Measurements from ENCODE around the gene NUP54. TPM values are rescaled to one million over a fixed set of nuclear protein-coding genes. Genes with fewer than 3 reads are reported as not detected.

The NUP54 gene
- total RNA-seq, 3 donors from 2014 or later = 46.6 to 70.5 (median 56.7) TPM

GRCh38 chr4:76106442-76106841 lies 41.8 kb downstream of the NUP54 start:
- Histone ChIP-seq H3K36me3 (no peaks in the 10 kb centered on the region), H3K4me1 (no peaks in the 10 kb centered on the region), H3K4me3 (no peak overlapping the region), H3K27ac (no peak overlapping the region), H3K9me3 (no peaks in the 10 kb centered on the region), H3K27me3 (no peaks in the 10 kb centered on the region)
- TF ChIP-seq CTCF (IDR thresholded peaks at IDR 0.05) = no peak
- TF ChIP-seq POLR2A (IDR thresholded peaks at IDR 0.05) = no peak
- TF ChIP-seq POLR2AphosphoS5 (IDR thresholded peaks at IDR 0.05) = no peak
- intact Hi-C loops (cut with DNase I; ENCODE audit: low total_unique reads) = no loop called here
- no peak for DNase-seq (ENCODE audit: low spot score in 2 of 2)

- H3K9me3 ChIP-seq = no peaks in the 10 kb centered on the region
- TF ChIP-seq POLR2AphosphoS5 (IDR thresholded peaks at IDR 0.05) (no peak), CTCF (IDR thresholded peaks at IDR 0.05) (no peak), POLR2A (IDR thresholded peaks at IDR 0.05) (no peak)
- H3K27ac ChIP-seq = no peak overlapping the region
- no peaks in the 10 kb centered on the region for H3K4me1 ChIP-seq
- intact Hi-C loops (cut with DNase I; ENCODE audit: low total_unique reads) = no loop called here
- no peak overlapping the region for H3K4me3 ChIP-seq
- no peaks in the 10 kb centered on the region for H3K27me3 ChIP-seq
- DNase-seq (ENCODE audit: low spot score in 2 of 2) = no peak
- H3K36me3 ChIP-seq = no peaks in the 10 kb centered on the region
Measured at GRCh38 chr4:76105652-76106051, 42.5 kb downstream of the NUP54 start.

GRCh38 chr4:76096076-76096475 lies 52.1 kb downstream of the NUP54 start:
- intact Hi-C loops (cut with DNase I; ENCODE audit: low total_unique reads) = no loop called here
- Histone ChIP-seq H3K4me3 (no peak overlapping the region), H3K4me1 (no peaks in the 10 kb centered on the region), H3K9me3 (no peaks in the 10 kb centered on the region), H3K27ac (peak overlapping the region; percentile 5 to 68), H3K27me3 (no peaks in the 10 kb centered on the region), H3K36me3 (no peaks in the 10 kb centered on the region)
- TF ChIP-seq POLR2A (IDR thresholded peaks at IDR 0.05) (no peak), CTCF (IDR thresholded peaks at IDR 0.05) (no peak)
- DNase-seq (ENCODE audit: low spot score in 2 of 2) = no peak

GRCh38 chr4:76095568-76095967 lies 52.6 kb downstream of the NUP54 start:
- Histone ChIP-seq H3K36me3 (no peaks in the 10 kb centered on the region), H3K4me3 (no peak overlapping the region), H3K4me1 (no peaks in the 10 kb centered on the region), H3K27me3 (no peaks in the 10 kb centered on the region), H3K27ac (peak overlapping the region; percentile 5 to 68), H3K9me3 (no peaks in the 10 kb centered on the region)
- DNase-seq (ENCODE audit: low spot score in 2 of 2) = no peak
- TF ChIP-seq POLR2A (IDR thresholded peaks at IDR 0.05) = no peak
- TF ChIP-seq POLR2AphosphoS5 (IDR thresholded peaks at IDR 0.05) = no peak
- TF ChIP-seq CTCF (IDR thresholded peaks at IDR 0.05) = peak in 1 of 3 donors; percentile 9
- intact Hi-C loops (cut with DNase I; ENCODE audit: low total_unique reads) = no loop called here

- Histone ChIP-seq H3K36me3 (no peaks in the 10 kb centered on the region), H3K9me3 (no peaks in the 10 kb centered on the region), H3K27ac (no peak overlapping the region), H3K4me3 (no peak overlapping the region), H3K4me1 (peaks cover 0 to 4% of the 10 kb centered on the region in 2 donors), H3K27me3 (no peaks in the 10 kb centered on the region)
- no peak for TF ChIP-seq CTCF (IDR thresholded peaks at IDR 0.05)
- no peak for TF ChIP-seq POLR2A (IDR thresholded peaks at IDR 0.05)
- TF ChIP-seq POLR2AphosphoS5 (IDR thresholded peaks at IDR 0.05) = no peak
- DNase-seq (ENCODE audit: low spot score in 2 of 2) = no peak
- intact Hi-C loops (cut with DNase I; ENCODE audit: low total_unique reads) = no loop called here
Measured at GRCh38 chr4:76091052-76091451, 57.1 kb downstream of the NUP54 start.

Measured in breast epithelium (tissue), 4 donors.